Endothelial cell of hepatic sinusoid (primary cell): Measurements from ENCODE around the gene CHN1.

ENCODE experiments used
- in situ Hi-C: cut with HindIII; loops from 2 replicates; pipeline ENCODE4 v1.10.0; 2017; ENCODE audit warnings: low sequenced_read_pairs

Gene CHN1

DNA sequence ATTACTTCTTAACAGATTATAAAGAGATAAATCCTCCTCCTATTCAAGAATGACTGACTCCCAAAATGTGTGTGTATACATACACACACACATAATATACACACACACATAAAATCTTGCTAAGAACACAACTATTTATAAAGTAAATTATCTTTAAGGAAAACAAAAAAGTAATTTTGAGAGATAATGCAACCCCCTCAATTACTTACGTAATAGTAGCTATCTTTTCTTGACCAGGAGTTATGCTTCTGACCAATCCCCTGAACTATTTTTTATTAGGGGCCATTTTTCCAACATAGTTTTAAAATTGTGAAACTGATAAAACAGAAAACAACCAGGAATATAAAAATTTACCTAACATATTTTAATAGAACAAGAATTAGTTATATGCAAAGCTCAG, 127.9 kb downstream of the CHN1 start:
- in situ Hi-C loops, result no loop called here

- in situ Hi-C loops, result loop anchor here (5.0 kb wide), 1 partner anchor 53 kb away; no protein-coding TSS in a partner anchor
Measured at GRCh38 chr2:174874085-174874484, 131.1 kb downstream of the CHN1 start.

GRCh38 chr2:174873471-174873870, 131.7 kb downstream of the CHN1 start:
- in situ Hi-C loops, result loop anchor here (5.0 kb wide), 1 partner anchor 54 kb away; no protein-coding TSS in a partner anchor

- in situ Hi-C loops, result loop anchor here (5.0 kb wide), 1 partner anchor 57 kb away; no protein-coding TSS in a partner anchor
Measured at GRCh38 chr2:174870787-174871186, 134.4 kb downstream of the CHN1 start.

DNA sequence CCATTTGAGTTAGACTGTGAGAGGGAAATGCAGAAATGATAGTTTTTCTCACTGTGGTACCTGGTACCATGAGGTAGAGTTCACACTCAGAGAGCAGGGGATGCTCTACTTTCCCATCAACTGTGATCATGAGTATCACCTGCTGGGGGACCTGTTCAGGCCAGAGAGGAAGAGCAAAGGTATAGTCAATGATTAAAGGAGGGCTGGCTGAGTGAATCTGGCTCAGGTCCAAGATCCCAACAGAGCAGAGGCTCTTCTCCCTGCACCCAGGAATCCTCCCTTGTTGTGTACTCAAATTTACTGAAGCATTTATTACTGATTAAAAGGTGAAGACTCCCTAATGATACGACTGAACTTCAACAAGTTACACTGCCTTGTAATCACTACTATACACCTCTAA, 136.3 kb downstream of the CHN1 start:
- in situ Hi-C loops, result no loop called here

- in situ Hi-C loops, result no loop called here
Measured at GRCh38 chr2:174866421-174866820, 138.8 kb downstream of the CHN1 start.

- in situ Hi-C loops, result no loop called here
Measured at GRCh38 chr2:174863183-174863582, 142.0 kb downstream of the CHN1 start.

- in situ Hi-C loops, result no loop called here
Measured at GRCh38 chr2:174859563-174860169, 145.5 kb downstream of the CHN1 start.

DNA sequence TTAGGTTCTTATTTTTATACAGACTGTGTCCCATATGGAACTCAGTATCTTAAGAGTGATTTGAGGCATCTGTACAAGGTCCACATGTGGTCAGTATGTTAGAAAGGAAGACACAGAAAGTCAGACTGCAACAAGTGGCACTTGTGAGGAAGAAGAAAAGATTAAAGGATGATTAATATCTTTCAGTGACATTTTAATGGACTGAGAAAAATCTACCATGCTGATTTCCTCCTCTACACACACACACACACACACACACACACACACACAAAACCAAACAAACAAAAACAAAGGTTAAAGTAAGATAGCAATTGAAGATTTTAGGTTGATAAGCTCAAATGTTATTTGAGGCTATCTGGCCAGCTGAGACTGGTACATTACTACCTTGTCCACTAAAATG, 146.4 kb downstream of the CHN1 start:
- in situ Hi-C loops, result no loop called here

DNA sequence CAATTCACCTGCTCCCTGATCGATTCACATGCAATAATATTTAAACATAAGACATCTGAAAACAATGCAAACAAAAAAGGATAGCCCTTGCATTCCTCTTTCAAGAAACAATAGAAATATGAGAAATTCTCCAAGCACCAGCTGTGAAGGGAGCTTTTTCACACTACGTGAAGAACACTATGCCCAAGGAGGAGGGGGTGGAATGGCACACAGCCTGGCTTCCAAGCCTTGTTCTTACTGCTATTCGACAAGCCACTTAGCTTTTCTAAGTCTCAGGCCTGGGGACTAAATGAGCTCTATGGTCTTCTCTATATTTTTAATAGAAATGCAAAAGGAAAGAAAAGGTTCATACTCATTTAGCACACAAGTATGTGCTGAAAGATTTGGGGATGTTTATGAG, 148.7 kb downstream of the CHN1 start:
- in situ Hi-C loops, result no loop called here

DNA sequence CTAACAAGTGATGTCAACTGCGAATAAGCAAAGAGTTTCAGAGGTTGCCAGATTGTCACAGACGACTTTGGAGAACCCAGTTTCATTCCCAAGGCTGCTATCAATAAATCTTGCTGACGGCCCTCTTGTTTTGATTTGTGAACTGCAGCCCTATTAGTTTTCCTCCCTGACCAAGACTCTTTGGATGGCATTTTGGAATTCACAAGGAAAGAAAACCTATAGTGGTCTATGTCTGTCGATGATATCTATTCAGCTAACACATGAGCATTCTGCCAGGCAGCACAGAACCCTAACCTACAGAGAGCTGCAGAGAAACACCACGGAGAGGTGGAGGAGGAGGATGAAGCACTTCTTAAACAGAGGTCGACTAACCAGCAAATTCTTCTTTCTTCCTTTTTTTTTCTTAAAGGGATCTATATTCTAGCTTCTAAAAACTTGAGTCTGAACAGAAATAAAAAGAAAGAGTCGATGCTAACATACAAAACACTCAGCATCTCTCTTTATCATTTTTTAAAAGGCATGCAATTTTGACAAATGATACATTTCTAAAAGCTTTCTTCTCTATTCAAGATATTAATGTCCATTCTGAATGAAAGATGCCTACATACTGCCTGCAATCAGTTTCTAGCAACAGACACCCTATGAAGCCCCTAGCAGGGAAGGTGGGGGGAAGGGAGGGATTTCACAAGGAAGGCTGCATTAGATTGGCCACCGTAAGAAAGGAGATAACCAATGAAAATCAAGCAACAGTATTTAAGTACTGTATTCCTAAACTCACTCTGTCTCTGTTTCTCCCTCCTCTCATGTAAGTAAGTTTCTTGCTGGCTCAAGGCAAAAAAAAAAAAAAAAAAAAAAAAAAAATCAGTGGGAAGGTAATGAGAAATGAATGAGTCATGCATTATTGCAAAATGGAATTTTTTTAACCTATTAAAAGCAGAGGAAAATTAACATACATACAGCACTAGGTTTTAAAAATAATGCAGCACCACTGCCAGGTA, 157.9 kb downstream of the CHN1 start:
- in situ Hi-C loops, result loop anchor here (10.0 kb wide), 1 partner anchor 138 kb away; no protein-coding TSS in a partner anchor

DNA sequence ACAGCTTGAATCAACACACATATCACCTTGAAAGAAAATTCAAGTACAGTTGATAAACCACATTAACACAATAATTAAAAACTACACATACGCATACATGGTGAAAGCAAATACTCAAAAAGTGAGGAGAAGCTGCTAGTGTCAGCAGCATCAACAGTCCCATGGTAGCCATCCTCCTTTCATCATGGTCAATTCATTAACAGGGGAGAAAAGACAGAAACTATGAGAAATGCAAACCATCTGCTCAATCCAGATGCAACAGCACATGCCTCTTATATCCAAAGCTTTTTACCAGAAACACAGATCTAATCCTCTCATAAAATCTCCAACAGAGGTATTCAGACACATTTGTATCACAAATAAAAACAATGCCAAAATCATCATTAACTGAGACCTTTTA, 159.0 kb downstream of the CHN1 start:
- in situ Hi-C loops, result loop anchor here (10.0 kb wide), 1 partner anchor 139 kb away; no protein-coding TSS in a partner anchor

DNA sequence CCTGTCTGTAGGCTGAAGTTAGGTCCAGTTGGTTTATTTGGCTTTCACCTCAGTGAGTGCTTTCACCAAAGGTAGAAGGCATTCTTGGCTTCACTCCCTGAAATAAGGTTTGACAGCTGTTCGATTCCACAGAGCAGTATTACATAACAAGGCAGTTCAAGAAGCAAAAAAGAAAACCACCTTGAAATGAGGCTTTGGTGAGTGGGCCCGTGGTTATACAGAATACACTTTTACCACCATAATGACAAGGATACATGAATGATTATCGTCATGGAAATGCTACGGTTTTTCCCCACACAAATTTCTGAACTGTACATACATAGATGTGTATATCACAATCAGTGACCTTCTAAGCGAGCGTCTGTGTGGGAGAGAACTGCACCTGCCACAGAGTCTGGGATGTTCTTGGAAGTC, 160.9 kb downstream of the CHN1 start:
- in situ Hi-C loops, result loop anchor here (10.0 kb wide), 1 partner anchor 140 kb away; no protein-coding TSS in a partner anchor

- in situ Hi-C loops, result loop anchor here (10.0 kb wide), 1 partner anchor 142 kb away; no protein-coding TSS in a partner anchor
Measured at GRCh38 chr2:174842496-174842895, 162.7 kb downstream of the CHN1 start.

DNA sequence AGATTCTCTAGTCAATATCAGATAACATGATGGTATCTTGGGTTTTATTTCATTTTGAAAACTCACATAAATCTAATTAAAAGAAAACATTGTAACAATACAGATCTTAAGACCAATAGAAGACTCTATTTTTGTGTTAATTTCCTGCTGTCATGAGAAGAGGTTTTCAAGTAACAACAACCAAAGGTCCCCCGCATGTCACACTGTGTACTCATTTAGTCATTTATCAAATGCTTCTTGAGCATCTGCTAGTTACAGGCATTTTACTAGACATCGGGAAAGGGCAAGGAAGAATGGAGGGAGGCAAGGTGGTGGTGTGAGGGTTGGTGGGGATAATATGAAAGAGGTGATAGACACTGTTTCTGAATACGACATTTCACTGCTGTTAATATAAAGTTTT, 163.2 kb downstream of the CHN1 start:
- in situ Hi-C loops, result loop anchor here (10.0 kb wide), 1 partner anchor 143 kb away; no protein-coding TSS in a partner anchor

GRCh38 chr2:174841350-174841749, 163.8 kb downstream of the CHN1 start:
- in situ Hi-C loops, result loop anchor here (10.0 kb wide), 1 partner anchor 143 kb away; no protein-coding TSS in a partner anchor

DNA sequence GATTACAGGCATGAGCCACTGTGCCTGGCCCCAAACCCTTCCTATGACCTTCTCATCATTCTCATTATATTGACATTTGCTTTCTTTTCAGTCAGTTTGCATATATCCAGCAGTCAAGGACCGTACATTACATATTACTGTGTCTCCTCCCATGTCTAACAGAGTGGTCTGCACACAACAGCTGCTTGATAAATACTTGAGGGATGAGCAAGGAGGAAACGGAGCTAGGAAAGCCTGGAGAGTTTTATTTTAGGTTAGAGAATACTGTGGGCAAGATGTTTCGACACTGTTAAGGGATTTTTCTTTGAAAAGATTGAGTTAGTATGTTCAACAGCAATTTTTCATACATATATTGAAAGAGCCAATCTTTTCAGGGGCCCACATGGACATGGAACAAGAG, 164.7 kb downstream of the CHN1 start:
- in situ Hi-C loops, result loop anchor here (10.0 kb wide), 1 partner anchor 144 kb away; no protein-coding TSS in a partner anchor

GRCh38 chr2:174839662-174840061, 165.5 kb downstream of the CHN1 start:
- in situ Hi-C loops, result loop anchor here (10.0 kb wide), 1 partner anchor 145 kb away; no protein-coding TSS in a partner anchor

DNA sequence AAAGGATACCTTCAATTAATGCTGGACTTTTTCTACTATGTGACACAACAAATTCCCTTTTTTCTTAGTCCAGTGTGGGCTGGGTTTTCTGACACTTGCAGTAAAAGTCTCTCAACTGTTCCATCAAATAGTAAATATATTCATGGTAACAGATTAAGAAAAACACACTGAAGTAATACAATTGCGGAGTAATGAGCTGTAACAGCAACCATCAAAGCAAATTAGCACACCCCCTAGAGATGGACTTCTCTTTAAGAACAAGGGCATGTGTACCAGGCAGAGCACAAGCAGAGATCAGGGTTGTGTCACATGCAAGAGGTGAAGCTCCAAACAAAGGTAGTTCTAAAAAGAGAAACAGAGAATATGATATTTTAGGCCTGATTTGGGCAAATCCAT, 168.2 kb downstream of the CHN1 start:
- in situ Hi-C loops, result no loop called here

GRCh38 chr2:174836377-174836994, 168.7 kb downstream of the CHN1 start:
- in situ Hi-C loops, result no loop called here

GRCh38 chr2:174835797-174836255, 169.4 kb downstream of the CHN1 start:
- in situ Hi-C loops, result no loop called here
